Measurements from ENCODE around the gene MX1.
"Not testable (repeated sequence)": the region's sequence is repeated elsewhere in the genome, so short reads cannot be mapped to it uniquely, and the experiment has no call there.

DNA sequence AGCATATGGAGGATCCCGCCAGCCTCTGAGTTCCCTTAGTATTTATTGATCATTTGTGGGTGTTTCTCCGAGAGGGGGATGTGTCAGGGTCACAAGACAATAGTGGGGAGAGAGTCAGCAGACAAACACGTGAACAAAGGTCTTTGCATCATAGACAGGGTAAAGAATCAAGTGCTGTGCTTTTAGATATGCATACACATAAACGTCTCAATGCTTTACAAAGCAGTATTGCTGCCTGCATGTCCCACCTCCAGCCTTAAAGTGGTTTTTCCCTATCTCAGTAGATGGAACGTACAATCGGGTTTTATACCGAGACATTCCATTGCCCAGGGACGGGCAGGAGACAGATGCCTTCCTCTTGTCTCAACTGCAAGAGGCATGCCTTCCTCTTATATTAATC lies 5.0 kb upstream of the MX1 start:
- TF ChIP-seq, protein P1, sequence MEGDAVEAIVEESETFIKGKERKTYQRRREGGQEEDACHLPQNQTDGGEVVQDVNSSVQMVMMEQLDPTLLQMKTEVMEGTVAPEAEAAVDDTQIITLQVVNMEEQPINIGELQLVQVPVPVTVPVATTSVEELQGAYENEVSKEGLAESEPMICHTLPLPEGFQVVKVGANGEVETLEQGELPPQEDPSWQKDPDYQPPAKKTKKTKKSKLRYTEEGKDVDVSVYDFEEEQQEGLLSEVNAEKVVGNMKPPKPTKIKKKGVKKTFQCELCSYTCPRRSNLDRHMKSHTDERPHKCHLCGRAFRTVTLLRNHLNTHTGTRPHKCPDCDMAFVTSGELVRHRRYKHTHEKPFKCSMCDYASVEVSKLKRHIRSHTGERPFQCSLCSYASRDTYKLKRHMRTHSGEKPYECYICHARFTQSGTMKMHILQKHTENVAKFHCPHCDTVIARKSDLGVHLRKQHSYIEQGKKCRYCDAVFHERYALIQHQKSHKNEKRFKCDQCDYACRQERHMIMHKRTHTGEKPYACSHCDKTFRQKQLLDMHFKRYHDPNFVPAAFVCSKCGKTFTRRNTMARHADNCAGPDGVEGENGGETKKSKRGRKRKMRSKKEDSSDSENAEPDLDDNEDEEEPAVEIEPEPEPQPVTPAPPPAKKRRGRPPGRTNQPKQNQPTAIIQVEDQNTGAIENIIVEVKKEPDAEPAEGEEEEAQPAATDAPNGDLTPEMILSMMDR (IDR thresholded peaks at IDR 0.05), result not testable (repeated sequence)
- not testable (repeated sequence) for TF ChIP-seq POLR2A (IDR thresholded peaks at IDR 0.05)

Data from body of pancreas (tissue), 4 donors.